ENCODE data around the gene NDUFC2. TPM values are rescaled to one million over a fixed set of nuclear protein-coding genes. Genes with fewer than 3 reads are reported as not detected.
"Not testable (repeated sequence)": the region's sequence is repeated elsewhere in the genome, so short reads cannot be mapped to it uniquely, and the experiment has no call there.

The NDUFC2 gene
- total and polyA plus RNA-seq, 7 experiments from 2014 or later, result 43.4 to 189 (median 72.9) TPM

GRCh38 chr11:78080818-78081495, 1.3 kb upstream of the NDUFC2 start:
- no peaks in the 10 kb centered on the region for H3K27me3 ChIP-seq (ENCODE audit: control insufficient read depth in 2 of 2, insufficient read depth in 2 of 2, low read length in 2 of 2)
- H3K27me3 Mint-ChIP-seq, result no peaks in the 10 kb centered on the region
- peaks cover 0 to 4% (median 0%) of the 10 kb centered on the region in 11 donors for H3K9me3 Mint-ChIP-seq
- H3K27ac ChIP-seq (ENCODE audit: low read depth, low read length), result no peak overlapping the region
- DNase-seq (no peak), ATAC-seq (no peak)
- H3K36me3 Mint-ChIP-seq, result peaks cover 0 to 10% (median 4%) of the 10 kb centered on the region in 5 donors
- intact Hi-C loops (cut with micrococcal nuclease), result loop anchor here in 1 of 2 donors (1.0 kb wide), 1 partner anchor 107 kb away; the partner anchor contains the start of genes KCTD21 and USP35
- peaks cover 33 to 43% of the 10 kb centered on the region in 2 donors for H3K4me1 ChIP-seq (ENCODE audit: control insufficient read depth in 2 of 2, insufficient read depth in 2 of 2, low read length in 2 of 2)
- peaks cover 0 to 7% (median 0%) of the 10 kb centered on the region in 3 experiments for H3K36me3 ChIP-seq (ENCODE audit: control insufficient read depth in 2 of 3, insufficient read depth in 3 of 3, low read length in 3 of 3)
- ChIA-PET POLR2A (interaction anchor here (1.9 kb wide), 1 partner anchor 58 kb away, joined by 8 read pairs; the partner anchor contains the start of gene ALG8), CTCF (no interaction called here)
- H3K9me3 ChIP-seq (ENCODE audit: control insufficient read depth in 2 of 3, low read length in 3 of 3), result no peaks in the 10 kb centered on the region
- H3K4me3 Mint-ChIP-seq, result peak overlapping the region; percentile 32 to 98 (median 94)
- peaks cover 33 to 53% (median 42%) of the 10 kb centered on the region in 7 donors for H3K4me1 Mint-ChIP-seq
- peak overlapping the region; percentile 99 for H3K4me3 ChIP-seq (ENCODE audit: low read length)
- peak overlapping the region; percentile 1 to 96 (median 85) for H3K27ac Mint-ChIP-seq

- no peaks in the 10 kb centered on the region for H3K9me3 ChIP-seq (ENCODE audit: control insufficient read depth in 2 of 3, low read length in 3 of 3)
- DNase-seq (peak in 1 of 9 donors; percentile 4), ATAC-seq (no peak)
- intact Hi-C loops (cut with micrococcal nuclease), result loop anchor here in 1 of 2 donors (1.0 kb wide), 1 partner anchor 108 kb away; the partner anchor contains the start of genes KCTD21 and USP35
- Mint-ChIP-seq H3K27ac (peak overlapping the region; percentile 90 to 97 (median 95)), H3K9me3 (peaks cover 0 to 4% (median 0%) of the 10 kb centered on the region in 11 donors), H3K27me3 (no peaks in the 10 kb centered on the region), H3K36me3 (peaks cover 0 to 10% (median 4%) of the 10 kb centered on the region in 5 donors), H3K4me1 (peaks cover 36 to 60% (median 47%) of the 10 kb centered on the region in 7 donors), H3K4me3 (peak overlapping the region; percentile 92 to 98 (median 95))
- peaks cover 0 to 11% (median 0%) of the 10 kb centered on the region in 3 experiments for H3K36me3 ChIP-seq (ENCODE audit: control insufficient read depth in 2 of 3, insufficient read depth in 3 of 3, low read length in 3 of 3)
- H3K4me3 ChIP-seq (ENCODE audit: low read length), result peak overlapping the region; percentile 99
- ChIA-PET CTCF (no interaction called here), POLR2A (interaction anchor here (1.9 to 2.8 kb wide), 2 partner anchors 59 to 85 kb away, joined by 8 to 26 read pairs; partner anchors contain the start of genes ALG8 and INTS4)
- H3K4me1 ChIP-seq (ENCODE audit: control insufficient read depth in 2 of 2, insufficient read depth in 2 of 2, low read length in 2 of 2), result peaks cover 38 to 43% of the 10 kb centered on the region in 2 donors
- no peaks in the 10 kb centered on the region for H3K27me3 ChIP-seq (ENCODE audit: control insufficient read depth in 2 of 2, insufficient read depth in 2 of 2, low read length in 2 of 2)
- peak overlapping the region; percentile 83 for H3K27ac ChIP-seq (ENCODE audit: low read depth, low read length)
Measured at GRCh38 chr11:78080084-78080817, 589 bp upstream of the NDUFC2 start.

- H3K4me1 Mint-ChIP-seq, result peaks cover 41 to 73% (median 55%) of the 10 kb centered on the region in 7 donors
- no peak for DNase-seq
- H3K27me3 ChIP-seq (ENCODE audit: control insufficient read depth in 2 of 2, insufficient read depth in 2 of 2, low read length in 2 of 2), result no peaks in the 10 kb centered on the region
- H3K27ac Mint-ChIP-seq, result peak overlapping the region; percentile 90 to 97 (median 95)
- peak overlapping the region; percentile 83 for H3K27ac ChIP-seq (ENCODE audit: low read depth, low read length)
- no peaks in the 10 kb centered on the region for H3K27me3 Mint-ChIP-seq
- CTCF ChIA-PET, result interaction anchor here (0.8 to 0.9 kb wide), 2 partner anchors 20 to 341 kb away, joined by 3 read pairs; no protein-coding TSS in a partner anchor
- ATAC-seq, result no peak
- POLR2A ChIA-PET, result interaction anchor here (1.2 to 2.8 kb wide), 2 partner anchors 84 to 339 kb away, joined by 4 to 26 read pairs; partner anchors contain the start of genes GAB2 and INTS4
- no peaks in the 10 kb centered on the region for H3K9me3 ChIP-seq (ENCODE audit: control insufficient read depth in 2 of 3, low read length in 3 of 3)
- intact Hi-C loops (cut with micrococcal nuclease), result loop anchor here (1.0 to 5.0 kb wide), 10 partner anchors 61 to 486 kb away; partner anchors contain the start of genes ALG8 (in 2 of the 2), GAB2 (in 2 of the 2), INTS4 (in 2 of the 2) and RSF1 (in 2 of the 2)
- peak overlapping the region; percentile 92 to 98 (median 95) for H3K4me3 Mint-ChIP-seq
- peaks cover 38 to 43% of the 10 kb centered on the region in 2 donors for H3K4me1 ChIP-seq (ENCODE audit: control insufficient read depth in 2 of 2, insufficient read depth in 2 of 2, low read length in 2 of 2)
- H3K4me3 ChIP-seq (ENCODE audit: low read length), result peak overlapping the region; percentile 99
- peaks cover 0 to 4% (median 0%) of the 10 kb centered on the region in 11 donors for H3K9me3 Mint-ChIP-seq
- H3K36me3 ChIP-seq (ENCODE audit: control insufficient read depth in 2 of 3, insufficient read depth in 3 of 3, low read length in 3 of 3), result peaks cover 0 to 11% (median 0%) of the 10 kb centered on the region in 3 experiments
- H3K36me3 Mint-ChIP-seq, result peaks cover 0 to 10% (median 4%) of the 10 kb centered on the region in 5 donors
Measured at GRCh38 chr11:78078218-78079167, 1.2 kb downstream of the NDUFC2 start.

DNA sequence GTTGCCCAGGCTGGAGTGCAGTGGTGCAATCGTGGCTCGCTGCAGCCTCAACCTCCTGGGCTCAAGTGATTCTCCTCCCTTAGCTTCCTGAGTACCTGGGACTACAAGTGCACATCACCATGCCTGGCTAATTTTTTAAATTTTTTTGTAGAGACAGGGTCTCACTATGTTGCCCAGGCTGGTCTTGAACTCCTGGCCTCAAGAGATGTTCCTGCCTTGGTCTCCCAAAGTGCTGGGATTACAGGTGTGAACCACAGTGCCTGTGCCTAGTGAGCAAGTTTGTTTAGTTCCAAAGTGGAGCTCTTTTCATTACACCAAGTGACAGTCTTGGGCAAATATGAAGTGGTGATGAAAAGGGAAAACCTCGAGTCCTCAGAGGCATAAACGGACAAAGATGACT, 2.1 kb downstream of the NDUFC2 start:
- peak overlapping the region in 7 of 9 donors; percentile 62 to 95 (median 86) for H3K27ac Mint-ChIP-seq
- peaks cover 2 to 11% (median 4%) of the 10 kb centered on the region in 5 donors for H3K36me3 Mint-ChIP-seq
- intact Hi-C loops (cut with micrococcal nuclease), result loop anchor here (5.0 kb wide), 3 partner anchors 110 to 485 kb away; partner anchors contain the start of genes GAB2 (in 2 of the 2), KCTD21 (in 1 of the 2) and USP35 (in 1 of the 2)

GRCh38 chr11:78076733-78077403, 2.8 kb downstream of the NDUFC2 start:
- CTCF ChIA-PET, result interaction anchor here (1.1 kb wide), 1 partner anchor 31 kb away, joined by 3 read pairs; no protein-coding TSS in a partner anchor
- Mint-ChIP-seq H3K27ac (peak overlapping the region in 7 of 9 donors; percentile 13 to 86 (median 58)), H3K4me3 (peak overlapping the region; percentile 24 to 98 (median 79)), H3K9me3 (peaks cover 0 to 4% (median 0%) of the 10 kb centered on the region in 11 donors), H3K27me3 (no peaks in the 10 kb centered on the region), H3K4me1 (peaks cover 43 to 76% (median 62%) of the 10 kb centered on the region in 7 donors), H3K36me3 (peaks cover 4 to 15% (median 8%) of the 10 kb centered on the region in 5 donors)
- POLR2A ChIA-PET, result no interaction called here
- intact Hi-C loops (cut with micrococcal nuclease), result loop anchor here (5.0 kb wide), 3 partner anchors 110 to 485 kb away; partner anchors contain the start of genes GAB2 (in 2 of the 2), KCTD21 (in 1 of the 2) and USP35 (in 1 of the 2)
- Histone ChIP-seq H3K4me3 (ENCODE audit: low read length) (no peak overlapping the region), H3K9me3 (ENCODE audit: control insufficient read depth in 2 of 3, low read length in 3 of 3) (no peaks in the 10 kb centered on the region), H3K27me3 (ENCODE audit: control insufficient read depth in 2 of 2, insufficient read depth in 2 of 2, low read length in 2 of 2) (no peaks in the 10 kb centered on the region), H3K36me3 (ENCODE audit: control insufficient read depth in 2 of 3, insufficient read depth in 3 of 3, low read length in 3 of 3) (peaks cover 0 to 22% (median 0%) of the 10 kb centered on the region in 3 experiments), H3K27ac (ENCODE audit: low read depth, low read length) (no peak overlapping the region), H3K4me1 (ENCODE audit: control insufficient read depth in 2 of 2, insufficient read depth in 2 of 2, low read length in 2 of 2) (peaks cover 38 to 43% of the 10 kb centered on the region in 2 donors)
- ATAC-seq (no peak), DNase-seq (no peak)

More for the DNA sequence above, 2.1 kb downstream of the NDUFC2 start:
- H3K27me3 Mint-ChIP-seq; H3K9me3 Mint-ChIP-seq; H3K9me3 ChIP-seq (ENCODE audit: control insufficient read depth in 2 of 3, low read length in 3 of 3); ATAC-seq; H3K27me3 ChIP-seq (ENCODE audit: control insufficient read depth in 2 of 2, insufficient read depth in 2 of 2, low read length in 2 of 2); DNase-seq: not testable (repeated sequence)
- Mint-ChIP-seq H3K4me1 (peaks cover 42 to 74% (median 59%) of the 10 kb centered on the region in 7 donors), H3K4me3 (peak overlapping the region; percentile 92 to 98 (median 95))
- ChIA-PET POLR2A (interaction anchor here (0.5 to 2.8 kb wide), 2 partner anchors 83 to 430 kb away, joined by 4 to 26 read pairs; partner anchors contain the start of gene INTS4), CTCF (interaction anchor here (0.8 kb wide), 1 partner anchor 21 kb away, joined by 3 read pairs; no protein-coding TSS in a partner anchor)
- Histone ChIP-seq H3K36me3 (ENCODE audit: control insufficient read depth in 2 of 3, insufficient read depth in 3 of 3, low read length in 3 of 3) (peaks cover 0 to 16% (median 0%) of the 10 kb centered on the region in 3 experiments), H3K27ac (ENCODE audit: low read depth, low read length) (peak overlapping the region; percentile 42), H3K4me1 (ENCODE audit: control insufficient read depth in 2 of 2, insufficient read depth in 2 of 2, low read length in 2 of 2) (peaks cover 38 to 43% of the 10 kb centered on the region in 2 donors), H3K4me3 (ENCODE audit: low read length) (peak overlapping the region; percentile 99)
